CD4-positive, CD25-positive, alpha-beta regulatory T cell (primary cell): Measurements from ENCODE around the gene PKNOX2. TPM values are rescaled to one million over a fixed set of nuclear protein-coding genes. Genes with fewer than 3 reads are reported as not detected.

Experiments
- ATAC-seq, 2 donors: fragments of 150-1000 bp; cut with Tn5 transposase; one replicate each; pipeline ENCODE4 v1.10.0; 2021; ENCODE audit warnings: low read depth in 2 of 2, moderate number of reproducible peaks in 2 of 2, moderate library complexity in 1 of 2
- DNase-seq, 3 donors: peaks; one replicate each; pipeline versions ENCODE4 v3.0.0 to v3.0.0-alpha.2; 2012 to 2022; ENCODE audit warnings: mixed read lengths in 1 of 3
- H3K27ac ChIP-seq: one replicate; pipeline ENCODE4 v1.7.0; 2013; ENCODE audit warnings: mild to moderate bottlenecking, low read length; ENCODE audit not compliant: insufficient read depth, poor library complexity, severe bottlenecking
- H3K27me3 ChIP-seq: one replicate; pipeline ENCODE4 v1.7.0; 2013; ENCODE audit warnings: low read length; ENCODE audit not compliant: control insufficient read depth, insufficient read depth
- H3K36me3 ChIP-seq: one replicate; pipeline ENCODE4 v1.7.0; 2013; ENCODE audit warnings: mild to moderate bottlenecking, low read length, moderate library complexity; ENCODE audit not compliant: control insufficient read depth, insufficient read depth
- H3K4me1 ChIP-seq: 2 replicates; pipeline ENCODE4 v1.7.0; 2013; ENCODE audit warnings: mild to moderate bottlenecking, low read length; ENCODE audit not compliant: insufficient read depth, control insufficient read depth, poor library complexity, severe bottlenecking
- H3K4me3 ChIP-seq: one replicate; pipeline ENCODE4 v1.7.0; 2013; ENCODE audit warnings: low read depth, mild to moderate bottlenecking, low read length, moderate library complexity
- H3K9me3 ChIP-seq, 2 experiments: 1 replicate in 1 of 2; 2 replicates in 1 of 2; pipeline ENCODE4 v1.7.0; 2013; ENCODE audit warnings: low read length in 2 of 2, mild to moderate bottlenecking in 1 of 2, moderate library complexity in 1 of 2; ENCODE audit not compliant: control insufficient read depth in 2 of 2
- H3K27ac Mint-ChIP-seq, 3 donors: one replicate each; pipeline ENCODE4 v1.8.0; 2020 to 2022; ENCODE audit warnings: mild to moderate bottlenecking in 3 of 3, mixed read lengths in 3 of 3, moderate library complexity in 2 of 3
- H3K27me3 Mint-ChIP-seq: one replicate; pipeline ENCODE4 v1.8.0; 2022; ENCODE audit warnings: mild to moderate bottlenecking, mixed read lengths
- H3K36me3 Mint-ChIP-seq: one replicate; pipeline ENCODE4 v1.8.0; 2020; ENCODE audit warnings: mixed read lengths
- H3K4me1 Mint-ChIP-seq, 4 donors: one replicate each; pipeline ENCODE4 v1.8.0; 2020 to 2022; ENCODE audit warnings: mixed read lengths in 4 of 4, mild to moderate bottlenecking in 1 of 4
- H3K4me3 Mint-ChIP-seq, 4 donors: one replicate each; pipeline ENCODE4 v1.8.0; 2020 to 2022; ENCODE audit warnings: mild to moderate bottlenecking in 4 of 4, mixed read lengths in 4 of 4, moderate library complexity in 3 of 4
- H3K9me3 Mint-ChIP-seq, 7 donors: one replicate each; pipeline ENCODE4 v1.8.0; 2020 to 2022; ENCODE audit warnings: mixed read lengths in 7 of 7, mild to moderate bottlenecking in 3 of 7, moderate library complexity in 2 of 7
- polyA plus RNA-seq, 4 donors: library from polyadenylated mRNA; unstranded; fragments of 300-500 nt; fragmentation: Illumina TruSeq; gene quantifications; one replicate each; pipeline ENCODE4 v1.2.3, GENCODE V29; 2021
- total RNA-seq: library from RNA; stranded (reverse); gene quantifications from one replicate; pipeline ENCODE4 v1.2.3, GENCODE V29; 2022

PKNOX2 gene
- total and polyA plus RNA-seq, 5 donors from 2014 or later: not detected

- no peaks in the 10 kb centered on the region for H3K4me1 ChIP-seq
- peaks cover 0 to 4% (median 0%) of the 10 kb centered on the region in 7 donors for H3K9me3 Mint-ChIP-seq
- H3K4me1 Mint-ChIP-seq: no peaks in the 10 kb centered on the region
- no peak overlapping the region for H3K4me3 ChIP-seq
- peaks cover 13% of the 10 kb centered on the region for H3K27me3 Mint-ChIP-seq
- DNase-seq: no peak
- H3K36me3 Mint-ChIP-seq: no peaks in the 10 kb centered on the region
- no peaks in the 10 kb centered on the region for H3K9me3 ChIP-seq
- no peak overlapping the region for H3K4me3 Mint-ChIP-seq
- H3K27ac Mint-ChIP-seq: no peak overlapping the region
- no peaks in the 10 kb centered on the region for H3K27me3 ChIP-seq
- no peaks in the 10 kb centered on the region for H3K36me3 ChIP-seq
- no peak for ATAC-seq
- H3K27ac ChIP-seq: no peak overlapping the region
Measured at GRCh38 chr11:125247431-125247830, 82.9 kb downstream of the PKNOX2 start.

- Histone ChIP-seq H3K4me1 (no peaks in the 10 kb centered on the region), H3K9me3 (no peaks in the 10 kb centered on the region), H3K27me3 (no peaks in the 10 kb centered on the region), H3K4me3 (no peak overlapping the region), H3K36me3 (no peaks in the 10 kb centered on the region), H3K27ac (no peak overlapping the region)
- Mint-ChIP-seq H3K27me3 (peaks cover 5% of the 10 kb centered on the region), H3K36me3 (no peaks in the 10 kb centered on the region), H3K9me3 (peaks cover 0 to 4% (median 0%) of the 10 kb centered on the region in 7 donors), H3K27ac (no peak overlapping the region), H3K4me1 (no peaks in the 10 kb centered on the region), H3K4me3 (no peak overlapping the region)
- no peak for DNase-seq
- ATAC-seq: no peak
Measured at GRCh38 chr11:125250318-125251213, 86.0 kb downstream of the PKNOX2 start.

- H3K36me3 ChIP-seq: no peaks in the 10 kb centered on the region
- Mint-ChIP-seq H3K27me3 (peaks cover under 1% of the 10 kb centered on the region), H3K4me3 (no peak overlapping the region), H3K27ac (no peak overlapping the region), H3K9me3 (peaks cover 0 to 4% (median 0%) of the 10 kb centered on the region in 7 donors), H3K36me3 (no peaks in the 10 kb centered on the region), H3K4me1 (no peaks in the 10 kb centered on the region)
- ATAC-seq (no peak), DNase-seq (no peak)
- H3K27me3 ChIP-seq: no peaks in the 10 kb centered on the region
- H3K4me1 ChIP-seq: no peaks in the 10 kb centered on the region
- no peaks in the 10 kb centered on the region for H3K9me3 ChIP-seq
- H3K27ac ChIP-seq: no peak overlapping the region
- H3K4me3 ChIP-seq: no peak overlapping the region
Measured at GRCh38 chr11:125251214-125251545, 86.6 kb downstream of the PKNOX2 start.

- Mint-ChIP-seq H3K4me3 (no peak overlapping the region), H3K27me3 (no peaks in the 10 kb centered on the region), H3K4me1 (no peaks in the 10 kb centered on the region), H3K27ac (no peak overlapping the region), H3K9me3 (peaks cover 0 to 4% (median 0%) of the 10 kb centered on the region in 7 donors), H3K36me3 (no peaks in the 10 kb centered on the region)
- Histone ChIP-seq H3K4me1 (no peaks in the 10 kb centered on the region), H3K27ac (no peak overlapping the region), H3K9me3 (no peaks in the 10 kb centered on the region), H3K4me3 (no peak overlapping the region), H3K36me3 (no peaks in the 10 kb centered on the region), H3K27me3 (no peaks in the 10 kb centered on the region)
- no peak for ATAC-seq
- no peak for DNase-seq
Measured at GRCh38 chr11:125251956-125252355, 87.4 kb downstream of the PKNOX2 start.

- H3K27me3 Mint-ChIP-seq: no peaks in the 10 kb centered on the region
- Histone ChIP-seq H3K27me3 (no peaks in the 10 kb centered on the region), H3K27ac (no peak overlapping the region), H3K9me3 (no peaks in the 10 kb centered on the region), H3K4me3 (no peak overlapping the region), H3K4me1 (no peaks in the 10 kb centered on the region), H3K36me3 (no peaks in the 10 kb centered on the region)
- no peaks in the 10 kb centered on the region for H3K36me3 Mint-ChIP-seq
- ATAC-seq: no peak
- DNase-seq: no peak
- no peak overlapping the region for H3K27ac Mint-ChIP-seq
- H3K4me1 Mint-ChIP-seq: no peaks in the 10 kb centered on the region
- H3K4me3 Mint-ChIP-seq: no peak overlapping the region
- peaks cover 0 to 4% (median 0%) of the 10 kb centered on the region in 7 donors for H3K9me3 Mint-ChIP-seq
Measured at GRCh38 chr11:125253289-125253688, 88.7 kb downstream of the PKNOX2 start.

- no peak overlapping the region for H3K4me3 Mint-ChIP-seq
- no peaks in the 10 kb centered on the region for H3K27me3 Mint-ChIP-seq
- DNase-seq: no peak
Measured at GRCh38 chr11:125253795-125254525, 89.4 kb downstream of the PKNOX2 start.

GRCh38 chr11:125256541-125257189 lies 92.1 kb downstream of the PKNOX2 start:
- no peaks in the 10 kb centered on the region for H3K4me1 ChIP-seq
- no peak overlapping the region for H3K27ac ChIP-seq
- no peaks in the 10 kb centered on the region for H3K4me1 Mint-ChIP-seq
- no peak overlapping the region for H3K4me3 ChIP-seq
- H3K4me3 Mint-ChIP-seq: no peak overlapping the region
- H3K27ac Mint-ChIP-seq: no peak overlapping the region
- H3K27me3 Mint-ChIP-seq: peaks cover 7% of the 10 kb centered on the region
- H3K36me3 Mint-ChIP-seq: no peaks in the 10 kb centered on the region
- no peaks in the 10 kb centered on the region for H3K27me3 ChIP-seq
- H3K9me3 ChIP-seq: no peaks in the 10 kb centered on the region
- no peak for DNase-seq
- no peak for ATAC-seq
- H3K36me3 ChIP-seq: no peaks in the 10 kb centered on the region
- H3K9me3 Mint-ChIP-seq: no peaks in the 10 kb centered on the region

More at GRCh38 chr11:125253795-125254525, 89.4 kb downstream of the PKNOX2 start:
- Histone ChIP-seq H3K9me3 (no peaks in the 10 kb centered on the region), H3K27me3 (no peaks in the 10 kb centered on the region), H3K36me3 (no peaks in the 10 kb centered on the region), H3K27ac (no peak overlapping the region), H3K4me3 (no peak overlapping the region), H3K4me1 (no peaks in the 10 kb centered on the region)
- Mint-ChIP-seq H3K4me1 (no peaks in the 10 kb centered on the region), H3K9me3 (peaks cover 0 to 4% (median 0%) of the 10 kb centered on the region in 7 donors), H3K36me3 (no peaks in the 10 kb centered on the region), H3K27ac (no peak overlapping the region)
- no peak for ATAC-seq
